ENCODE data around the gene SLC35F4.

Gene SLC35F4

DNA sequence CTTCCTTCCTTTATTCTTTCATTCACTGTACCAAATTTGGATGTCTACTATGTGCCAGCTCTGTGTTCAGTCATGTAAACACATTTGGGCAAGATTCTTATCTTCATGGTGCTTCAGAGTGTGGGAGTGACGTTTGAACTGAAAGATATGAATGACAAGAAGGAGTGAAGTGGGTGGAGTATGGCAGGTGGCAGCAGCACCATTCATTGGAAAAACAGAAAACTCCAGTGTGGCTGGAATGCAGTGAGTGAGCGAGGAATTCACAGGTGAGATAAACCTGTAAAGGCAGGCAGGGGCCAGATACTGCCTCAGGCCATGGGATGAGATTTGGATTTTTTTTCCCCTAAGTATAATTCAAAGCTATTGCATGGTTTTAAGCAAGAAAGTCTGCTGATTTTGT, 231.6 kb downstream of the SLC35F4 start:
- no peak for TF ChIP-seq EGR1 (IDR thresholded peaks at IDR 0.05)
- TF ChIP-seq CEBPB (IDR thresholded peaks at IDR 0.05): no peak
- no peak for TF ChIP-seq RAD21 (IDR thresholded peaks at IDR 0.05; ENCODE audit: low read depth)
- TF ChIP-seq, protein P1, sequence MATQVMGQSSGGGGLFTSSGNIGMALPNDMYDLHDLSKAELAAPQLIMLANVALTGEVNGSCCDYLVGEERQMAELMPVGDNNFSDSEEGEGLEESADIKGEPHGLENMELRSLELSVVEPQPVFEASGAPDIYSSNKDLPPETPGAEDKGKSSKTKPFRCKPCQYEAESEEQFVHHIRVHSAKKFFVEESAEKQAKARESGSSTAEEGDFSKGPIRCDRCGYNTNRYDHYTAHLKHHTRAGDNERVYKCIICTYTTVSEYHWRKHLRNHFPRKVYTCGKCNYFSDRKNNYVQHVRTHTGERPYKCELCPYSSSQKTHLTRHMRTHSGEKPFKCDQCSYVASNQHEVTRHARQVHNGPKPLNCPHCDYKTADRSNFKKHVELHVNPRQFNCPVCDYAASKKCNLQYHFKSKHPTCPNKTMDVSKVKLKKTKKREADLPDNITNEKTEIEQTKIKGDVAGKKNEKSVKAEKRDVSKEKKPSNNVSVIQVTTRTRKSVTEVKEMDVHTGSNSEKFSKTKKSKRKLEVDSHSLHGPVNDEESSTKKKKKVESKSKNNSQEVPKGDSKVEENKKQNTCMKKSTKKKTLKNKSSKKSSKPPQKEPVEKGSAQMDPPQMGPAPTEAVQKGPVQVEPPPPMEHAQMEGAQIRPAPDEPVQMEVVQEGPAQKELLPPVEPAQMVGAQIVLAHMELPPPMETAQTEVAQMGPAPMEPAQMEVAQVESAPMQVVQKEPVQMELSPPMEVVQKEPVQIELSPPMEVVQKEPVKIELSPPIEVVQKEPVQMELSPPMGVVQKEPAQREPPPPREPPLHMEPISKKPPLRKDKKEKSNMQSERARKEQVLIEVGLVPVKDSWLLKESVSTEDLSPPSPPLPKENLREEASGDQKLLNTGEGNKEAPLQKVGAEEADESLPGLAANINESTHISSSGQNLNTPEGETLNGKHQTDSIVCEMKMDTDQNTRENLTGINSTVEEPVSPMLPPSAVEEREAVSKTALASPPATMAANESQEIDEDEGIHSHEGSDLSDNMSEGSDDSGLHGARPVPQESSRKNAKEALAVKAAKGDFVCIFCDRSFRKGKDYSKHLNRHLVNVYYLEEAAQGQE (IDR thresholded peaks at IDR 0.05; ENCODE audit: low read depth): no peak
- no peak for TF ChIP-seq TCF12 (IDR thresholded peaks at IDR 0.05; ENCODE audit: low read depth)
- TF ChIP-seq YY1 (IDR thresholded peaks at IDR 0.05; ENCODE audit: low read depth): no peak
- TF ChIP-seq, protein P2, sequence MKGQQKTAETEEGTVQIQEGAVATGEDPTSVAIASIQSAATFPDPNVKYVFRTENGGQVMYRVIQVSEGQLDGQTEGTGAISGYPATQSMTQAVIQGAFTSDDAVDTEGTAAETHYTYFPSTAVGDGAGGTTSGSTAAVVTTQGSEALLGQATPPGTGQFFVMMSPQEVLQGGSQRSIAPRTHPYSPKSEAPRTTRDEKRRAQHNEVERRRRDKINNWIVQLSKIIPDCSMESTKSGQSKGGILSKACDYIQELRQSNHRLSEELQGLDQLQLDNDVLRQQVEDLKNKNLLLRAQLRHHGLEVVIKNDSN (IDR thresholded peaks at IDR 0.05): no peak
- TF ChIP-seq ZBTB7A (IDR thresholded peaks at IDR 0.05; ENCODE audit: low read depth): no peak
- no peak for TF ChIP-seq NFIC (IDR thresholded peaks at IDR 0.05)
- TF ChIP-seq TEAD4 (IDR thresholded peaks at IDR 0.05): no peak

DNA sequence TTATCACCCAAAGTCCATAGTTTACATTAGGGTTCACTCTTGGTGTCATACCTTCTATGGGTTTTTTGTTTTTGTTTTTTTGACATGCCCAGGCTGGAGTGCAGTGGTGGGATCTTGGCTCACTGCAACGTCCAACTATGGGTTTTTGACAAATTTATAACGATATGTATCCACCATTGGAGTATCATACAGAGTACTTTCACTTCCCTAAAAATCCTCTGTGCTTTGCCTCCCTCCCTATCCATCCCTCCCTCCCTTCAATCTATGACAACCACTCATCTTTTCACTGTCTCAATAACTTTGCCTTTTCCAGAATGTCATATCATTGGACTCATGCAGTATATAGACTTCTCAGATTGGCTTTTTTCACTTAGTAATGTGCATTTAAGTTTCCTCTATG, 233.2 kb downstream of the SLC35F4 start:
- TF ChIP-seq TAF1 (IDR thresholded peaks at IDR 0.05; ENCODE audit: low read depth): no peak
- TF ChIP-seq RAD21 (IDR thresholded peaks at IDR 0.05; ENCODE audit: low read depth): no peak
- TF ChIP-seq TCF12 (IDR thresholded peaks at IDR 0.05; ENCODE audit: low read depth): no peak
- TF ChIP-seq EGR1 (IDR thresholded peaks at IDR 0.05): no peak
- no peak for TF ChIP-seq TEAD4 (IDR thresholded peaks at IDR 0.05)
- TF ChIP-seq CEBPB (IDR thresholded peaks at IDR 0.05): no peak

DNA sequence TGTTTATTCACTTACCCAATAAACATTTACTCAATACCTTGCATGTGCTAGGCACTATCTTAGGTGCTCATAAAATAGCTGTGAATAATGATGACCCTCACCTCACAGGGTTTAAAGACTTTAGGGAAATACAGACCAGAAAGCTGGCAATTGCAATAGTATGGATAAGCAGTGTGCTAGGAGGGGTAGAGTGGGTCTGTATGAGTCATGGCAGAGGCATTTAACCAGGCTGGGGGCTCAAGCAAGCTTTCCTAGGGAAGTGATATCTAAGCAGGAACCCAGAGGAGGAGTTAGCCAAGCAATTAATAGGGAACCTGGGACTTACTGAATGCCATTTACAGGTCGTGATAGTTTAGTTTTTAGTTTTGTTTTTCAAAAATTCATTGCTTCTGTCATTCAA, 248.4 kb downstream of the SLC35F4 start:
- TF ChIP-seq CEBPB (IDR thresholded peaks at IDR 0.05) (no peak), YY1 (IDR thresholded peaks at IDR 0.05; ENCODE audit: low read depth) (no peak), NFIC (IDR thresholded peaks at IDR 0.05) (no peak), EGR1 (IDR thresholded peaks at IDR 0.05) (no peak), EP300 (IDR thresholded peaks at IDR 0.05; ENCODE audit: borderline replicate concordance) (no peak), TEAD4 (IDR thresholded peaks at IDR 0.05) (no peak), FOXM1 (IDR thresholded peaks at IDR 0.05; ENCODE audit: borderline replicate concordance, low read depth) (no peak), TCF12 (IDR thresholded peaks at IDR 0.05; ENCODE audit: low read depth) (no peak), CREB1 (IDR thresholded peaks at IDR 0.05; ENCODE audit: low read depth) (no peak), TAF1 (IDR thresholded peaks at IDR 0.05; ENCODE audit: low read depth) (no peak), ZBTB7A (IDR thresholded peaks at IDR 0.05; ENCODE audit: low read depth) (no peak)
- TF ChIP-seq, protein P1 (IDR thresholded peaks at IDR 0.05; ENCODE audit: low read depth): no peak
- TF ChIP-seq, protein P3, sequence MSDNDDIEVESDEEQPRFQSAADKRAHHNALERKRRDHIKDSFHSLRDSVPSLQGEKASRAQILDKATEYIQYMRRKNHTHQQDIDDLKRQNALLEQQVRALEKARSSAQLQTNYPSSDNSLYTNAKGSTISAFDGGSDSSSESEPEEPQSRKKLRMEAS (IDR thresholded peaks at IDR 0.05): no peak

DNA sequence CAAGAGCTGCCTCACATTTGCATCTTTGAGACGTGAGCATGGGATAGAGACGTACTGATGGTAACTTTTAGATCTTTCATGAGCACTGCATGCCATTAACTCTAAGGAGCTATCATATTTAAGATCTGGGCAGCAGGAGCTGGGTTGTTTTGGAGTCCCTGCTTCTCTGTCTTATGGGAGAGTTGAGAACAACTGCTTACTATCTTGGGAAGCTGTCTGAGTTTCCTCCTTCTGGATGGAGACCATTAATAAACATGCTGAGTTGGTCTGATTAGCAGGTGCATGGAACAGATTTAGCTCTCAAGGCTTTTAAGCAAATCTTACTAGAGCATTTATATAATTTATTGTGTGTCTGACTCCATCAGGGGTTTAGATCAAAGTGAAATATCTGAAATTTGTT, 252.9 kb downstream of the SLC35F4 start:
- TF ChIP-seq YY1 (IDR thresholded peaks at IDR 0.05; ENCODE audit: low read depth) (no peak), ZBTB7A (IDR thresholded peaks at IDR 0.05; ENCODE audit: low read depth) (no peak), CEBPB (IDR thresholded peaks at IDR 0.05) (no peak), EP300 (IDR thresholded peaks at IDR 0.05; ENCODE audit: borderline replicate concordance) (no peak)
- TF ChIP-seq, protein P3 (IDR thresholded peaks at IDR 0.05): no peak

DNA sequence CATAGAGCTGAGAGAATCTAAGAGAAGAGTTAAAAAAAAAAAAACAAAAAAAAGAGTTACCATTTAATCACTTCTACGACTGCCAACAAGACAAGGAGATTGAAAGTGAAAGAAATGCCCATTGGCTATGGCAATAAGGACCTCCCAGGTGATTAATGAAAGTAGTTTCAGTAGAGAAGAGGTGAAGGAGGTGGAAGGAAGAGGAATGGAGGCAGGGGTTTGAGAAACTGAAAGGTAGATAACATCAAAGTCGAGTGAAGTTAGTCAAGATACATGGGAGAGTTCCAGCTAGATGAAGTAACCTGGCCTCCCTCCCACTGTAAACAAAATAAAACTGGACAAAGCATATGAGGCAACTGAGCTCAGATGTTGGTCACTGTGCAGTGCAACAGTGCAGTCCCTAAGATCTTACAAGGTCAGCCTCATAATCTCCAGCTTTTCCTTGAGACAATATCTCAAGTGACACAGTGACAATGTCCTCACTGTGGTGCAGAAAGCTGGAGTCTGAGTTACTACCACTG, 254.3 kb downstream of the SLC35F4 start:
- TF ChIP-seq, protein P3 (IDR thresholded peaks at IDR 0.05): no peak

DNA sequence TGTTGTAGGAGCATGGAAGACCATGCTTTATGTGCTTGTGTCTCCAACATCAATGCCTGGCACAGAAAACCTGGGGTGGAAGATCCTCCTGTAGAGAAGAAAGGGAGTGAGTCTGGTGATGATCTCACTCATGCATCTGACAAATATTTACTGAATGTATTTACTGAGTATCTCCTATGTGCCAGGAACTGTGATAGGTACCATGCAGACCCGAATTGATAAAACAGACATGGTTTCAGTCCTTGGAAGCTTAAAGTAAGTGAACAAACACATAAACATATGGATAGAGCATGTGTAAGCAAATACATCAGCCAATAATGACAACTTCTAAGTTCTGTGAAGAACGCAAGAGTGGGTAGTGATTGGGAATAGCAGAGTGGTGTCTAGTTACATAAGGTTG, 255.3 kb downstream of the SLC35F4 start:
- TF ChIP-seq NFIC (IDR thresholded peaks at IDR 0.05): no peak
- TF ChIP-seq TCF12 (IDR thresholded peaks at IDR 0.05; ENCODE audit: low read depth): no peak

DNA sequence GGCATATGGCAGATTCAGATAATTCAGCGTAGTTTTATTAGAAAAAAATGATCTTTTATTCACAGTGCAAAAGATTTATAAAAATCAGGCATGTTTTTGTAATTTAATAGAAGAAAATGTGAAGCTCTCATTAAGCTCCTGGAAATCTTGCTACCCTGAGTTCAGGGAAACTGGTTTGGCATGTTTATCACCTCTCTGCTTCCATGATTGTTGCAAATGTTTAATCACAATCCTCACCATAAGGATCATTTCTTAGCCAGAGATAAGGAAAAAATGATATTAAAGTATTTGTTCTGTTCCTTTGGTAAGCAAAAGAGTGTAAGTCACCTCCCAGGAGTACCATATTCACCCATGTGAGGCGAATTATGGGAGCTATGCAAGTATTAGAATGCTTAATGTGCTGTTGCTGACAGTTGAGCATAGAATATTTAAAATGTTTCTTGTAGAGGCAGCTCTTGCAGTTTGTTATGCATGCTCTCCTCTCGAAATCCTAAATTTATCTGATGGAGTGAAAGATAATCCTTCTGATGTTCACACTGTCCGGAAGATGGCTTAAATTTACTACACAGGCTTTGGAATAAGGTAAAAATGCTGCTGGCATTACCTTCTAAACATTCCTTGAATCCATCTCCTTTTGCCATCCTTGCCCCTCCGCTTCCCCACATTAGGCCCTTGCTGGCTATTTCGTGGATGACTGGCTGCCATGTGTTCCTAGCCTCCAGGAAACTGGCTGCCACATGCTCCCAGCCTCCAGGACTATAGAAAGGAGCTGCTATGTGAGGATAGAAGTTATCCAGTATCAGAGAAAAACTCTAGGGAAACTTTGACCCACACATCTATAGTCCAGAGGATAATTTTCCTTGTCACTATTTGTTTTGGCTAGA, 256.5 kb downstream of the SLC35F4 start:
- TF ChIP-seq CEBPB (IDR thresholded peaks at IDR 0.05): no peak
- TF ChIP-seq, protein P3 (IDR thresholded peaks at IDR 0.05): no peak
- no peak for TF ChIP-seq RAD21 (IDR thresholded peaks at IDR 0.05; ENCODE audit: low read depth)
- TF ChIP-seq FOXM1 (IDR thresholded peaks at IDR 0.05; ENCODE audit: borderline replicate concordance, low read depth): no peak
- no peak for TF ChIP-seq CREB1 (IDR thresholded peaks at IDR 0.05; ENCODE audit: low read depth)

Measured in Ishikawa (cell line).